ENCODE measurements around the gene FBLN7.

DNA sequence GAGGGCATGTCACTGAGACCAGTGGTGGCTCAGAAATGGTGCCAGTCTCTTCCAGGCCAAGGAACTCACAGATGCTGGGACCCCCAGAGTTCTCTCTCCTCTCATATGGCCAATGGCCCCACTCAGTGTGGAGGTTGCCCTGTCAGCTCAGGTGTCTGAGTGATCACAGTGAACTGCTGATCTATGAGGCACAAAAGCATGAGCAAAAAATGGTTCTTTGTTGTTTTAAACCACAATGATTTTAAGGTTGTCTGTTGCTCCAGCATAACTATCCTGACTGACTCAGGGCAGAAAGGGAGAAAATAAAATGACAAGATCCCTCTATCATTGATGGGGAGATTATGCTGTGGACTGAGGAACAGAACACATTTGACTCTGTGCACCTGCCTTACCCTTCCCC, 57.8 kb downstream of the FBLN7 start:
- TF ChIP-seq POLR2A (IDR thresholded peaks at IDR 0.05) = no peak
- TF ChIP-seq, protein P1, sequence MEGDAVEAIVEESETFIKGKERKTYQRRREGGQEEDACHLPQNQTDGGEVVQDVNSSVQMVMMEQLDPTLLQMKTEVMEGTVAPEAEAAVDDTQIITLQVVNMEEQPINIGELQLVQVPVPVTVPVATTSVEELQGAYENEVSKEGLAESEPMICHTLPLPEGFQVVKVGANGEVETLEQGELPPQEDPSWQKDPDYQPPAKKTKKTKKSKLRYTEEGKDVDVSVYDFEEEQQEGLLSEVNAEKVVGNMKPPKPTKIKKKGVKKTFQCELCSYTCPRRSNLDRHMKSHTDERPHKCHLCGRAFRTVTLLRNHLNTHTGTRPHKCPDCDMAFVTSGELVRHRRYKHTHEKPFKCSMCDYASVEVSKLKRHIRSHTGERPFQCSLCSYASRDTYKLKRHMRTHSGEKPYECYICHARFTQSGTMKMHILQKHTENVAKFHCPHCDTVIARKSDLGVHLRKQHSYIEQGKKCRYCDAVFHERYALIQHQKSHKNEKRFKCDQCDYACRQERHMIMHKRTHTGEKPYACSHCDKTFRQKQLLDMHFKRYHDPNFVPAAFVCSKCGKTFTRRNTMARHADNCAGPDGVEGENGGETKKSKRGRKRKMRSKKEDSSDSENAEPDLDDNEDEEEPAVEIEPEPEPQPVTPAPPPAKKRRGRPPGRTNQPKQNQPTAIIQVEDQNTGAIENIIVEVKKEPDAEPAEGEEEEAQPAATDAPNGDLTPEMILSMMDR (IDR thresholded peaks at IDR 0.05) = no peak

Data from right lobe of liver (tissue), 4 donors.